Esophagus squamous epithelium (tissue), 4 donors: ENCODE measurements around the gene RCOR2.

Experiments
- CTCF ChIP-seq, 6 experiments: fragments of 450-650 bp in 4 of 6; fragments of 200-600 bp in 2 of 6; sonication (generic) in 2 of 6; IDR thresholded peaks; one replicate each; pipeline ENCODE4 v1.5.1; 2016 to 2019; ENCODE audit warnings: antibody characterized with exemption in 6 of 6, mild to moderate bottlenecking in 4 of 6, moderate library complexity in 4 of 6
- POLR2A ChIP-seq, 4 donors: fragments of 450-650 bp; IDR thresholded peaks; one replicate each; pipeline ENCODE4 v1.6.1; 2017; ENCODE audit warnings: antibody characterized with exemption in 4 of 4, mild to moderate bottlenecking in 4 of 4, moderate library complexity in 3 of 4

- TF ChIP-seq POLR2A (IDR thresholded peaks at IDR 0.05) (no peak), CTCF (IDR thresholded peaks at IDR 0.05) (no peak)
These were observed 6.3 kb downstream of the RCOR2 start for GRCh38 chr11:63910675-63911074.
